H1 (cell line): Measurements from ENCODE around the gene HDAC2. TPM values are rescaled to one million over a fixed set of nuclear protein-coding genes. Genes with fewer than 3 reads are reported as not detected.

Source experiments
- TCF12 ChIP-seq: IDR thresholded peaks from 2 replicates; pipeline ENCODE4 v1.6.1; 2011; ENCODE audit warnings: low read depth, mild to moderate bottlenecking, low read length
- polyA plus RNA-seq, 7 experiments: library from polyadenylated mRNA; depleted of rRNA in 3 of 7; stranded (reverse) in 5 of 7; unstranded in 2 of 7; fragments of >200 nt in 5 of 7; fragments of 200-250 nt in 2 of 7; gene quantifications; 1 replicate in 5 of 7; 2 replicates in 1 of 7; 4 replicates in 1 of 7; pipeline versions ENCODE4 v1.2.1 to v1.2.3, GENCODE V29; 2011 to 2013; ENCODE audit warnings: missing spikeins in 2 of 7, mixed read lengths in 2 of 7
- total RNA-seq: library from RNA; stranded (reverse); fragmentation: NEBNext Ultra II Directional; extraction: Animal tissue kit (Norgen Biotek cat#: 25700); gene quantifications from 2 replicates; pipeline ENCODE4 v1.2.1, GENCODE V29; 2021

HDAC2 gene
- total and polyA plus RNA-seq, 2 of the 8 experiments (the other 6 are each of a cell fraction or from before 2014, with no cell fraction given) = 323 to 374 TPM

GRCh38 chr6:113909224-113909856, 61.6 kb downstream of the HDAC2 start (continued):
- TF ChIP-seq TCF12 = no peak
